Activated B cell treated with CpG ODN at 0.5 μM for 24 hours (primary cell): ENCODE data around the gene UPF3A. TPM values are rescaled to one million over a fixed set of nuclear protein-coding genes. Genes with fewer than 3 reads are reported as not detected.

Source experiments
- ATAC-seq: fragments of 200-7000 bp; cut with Tn5 transposase; one replicate; pipeline ENCODE4 v1.10.0; 2021; ENCODE audit warnings: low read depth, mild to moderate bottlenecking, moderate library complexity
- CTCF ChIA-PET: fragments of 350-600 bp; sonication (Branson Sonifier 250); formaldehyde crosslinking; loops from one replicate; lab custom pipeline; 2021; ENCODE audit warnings: antibody characterized with exemption; lab: Charles Lee
- POLR2A ChIA-PET: fragments of 350-600 bp; sonication (Branson Sonifier 250); formaldehyde crosslinking; loops from one replicate; lab custom pipeline; 2021; ENCODE audit warnings: antibody characterized with exemption; lab: Charles Lee
- DNase-seq: peaks from one replicate; pipeline ENCODE4 v3.0.0; 2022
- H3K27ac Mint-ChIP-seq: one replicate; pipeline ENCODE4 v1.8.0; 2020; ENCODE audit warnings: mixed read lengths
- H3K27me3 Mint-ChIP-seq: one replicate; pipeline ENCODE4 v1.8.0; 2021; ENCODE audit warnings: mixed read lengths
- H3K36me3 Mint-ChIP-seq: one replicate; pipeline ENCODE4 v1.8.0; 2021; ENCODE audit warnings: low read depth, mixed read lengths
- H3K4me1 Mint-ChIP-seq: one replicate; pipeline ENCODE4 v1.8.0; 2021; ENCODE audit warnings: mixed read lengths
- H3K4me3 Mint-ChIP-seq: one replicate; pipeline ENCODE4 v1.8.0; 2020; ENCODE audit warnings: mild to moderate bottlenecking, mixed read lengths
- H3K9me3 Mint-ChIP-seq: one replicate; pipeline ENCODE4 v1.8.0; 2020; ENCODE audit warnings: mixed read lengths
- intact Hi-C: fragments of 100-400 bp; cut with micrococcal nuclease; formaldehyde crosslinking; loops from one replicate; pipeline ENCODE4 v1.15.1; 2024
- total RNA-seq: library from RNA; stranded (reverse); gene quantifications from 2 replicates; pipeline ENCODE4 v1.2.3, GENCODE V29; 2022
- TF ChIP-seq, protein P1 (sequence below): fragments of 200-600 bp; IDR thresholded peaks from one replicate; pipeline ENCODE4 v1.8.0; 2022; ENCODE audit warnings: antibody characterized with exemption, mild to moderate bottlenecking

Gene UPF3A
- total RNA-seq, 1 donor from 2014 or later = 83.2 TPM

DNA sequence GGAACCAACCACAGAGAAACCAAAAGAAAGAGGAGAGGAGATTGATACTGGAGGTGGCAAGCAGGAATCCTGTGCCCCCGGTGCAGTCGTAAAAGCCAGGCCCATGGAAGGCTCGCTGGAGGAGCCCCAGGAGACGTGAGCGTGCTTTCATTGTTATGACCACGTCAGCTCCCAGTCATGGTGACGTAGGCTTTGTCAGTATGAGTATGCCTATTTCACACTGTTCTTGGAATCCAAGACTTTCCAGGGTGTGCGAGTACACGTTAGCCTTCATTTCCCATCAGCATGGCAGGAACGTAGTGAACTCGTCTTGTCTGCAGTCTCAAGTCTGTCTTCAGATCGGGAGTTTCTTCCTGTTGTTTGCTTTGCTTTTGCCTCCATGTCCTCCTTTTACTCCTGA is 17.5 kb downstream of the UPF3A start:
- POLR2A ChIA-PET = no interaction called here
- Mint-ChIP-seq H3K9me3 (no peaks in the 10 kb centered on the region), H3K27me3 (no peaks in the 10 kb centered on the region), H3K27ac (no peak overlapping the region), H3K36me3 (peaks cover 63% of the 10 kb centered on the region), H3K4me3 (no peak overlapping the region), H3K4me1 (no peaks in the 10 kb centered on the region)
- intact Hi-C loops = no loop called here
- TF ChIP-seq, protein P1, sequence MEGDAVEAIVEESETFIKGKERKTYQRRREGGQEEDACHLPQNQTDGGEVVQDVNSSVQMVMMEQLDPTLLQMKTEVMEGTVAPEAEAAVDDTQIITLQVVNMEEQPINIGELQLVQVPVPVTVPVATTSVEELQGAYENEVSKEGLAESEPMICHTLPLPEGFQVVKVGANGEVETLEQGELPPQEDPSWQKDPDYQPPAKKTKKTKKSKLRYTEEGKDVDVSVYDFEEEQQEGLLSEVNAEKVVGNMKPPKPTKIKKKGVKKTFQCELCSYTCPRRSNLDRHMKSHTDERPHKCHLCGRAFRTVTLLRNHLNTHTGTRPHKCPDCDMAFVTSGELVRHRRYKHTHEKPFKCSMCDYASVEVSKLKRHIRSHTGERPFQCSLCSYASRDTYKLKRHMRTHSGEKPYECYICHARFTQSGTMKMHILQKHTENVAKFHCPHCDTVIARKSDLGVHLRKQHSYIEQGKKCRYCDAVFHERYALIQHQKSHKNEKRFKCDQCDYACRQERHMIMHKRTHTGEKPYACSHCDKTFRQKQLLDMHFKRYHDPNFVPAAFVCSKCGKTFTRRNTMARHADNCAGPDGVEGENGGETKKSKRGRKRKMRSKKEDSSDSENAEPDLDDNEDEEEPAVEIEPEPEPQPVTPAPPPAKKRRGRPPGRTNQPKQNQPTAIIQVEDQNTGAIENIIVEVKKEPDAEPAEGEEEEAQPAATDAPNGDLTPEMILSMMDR = no peak
- ATAC-seq = no peak
- no peak for DNase-seq
- CTCF ChIA-PET = no interaction called here

- TF ChIP-seq, protein P1 = no peak
- no peaks in the 10 kb centered on the region for H3K27me3 Mint-ChIP-seq
- H3K4me1 Mint-ChIP-seq = no peaks in the 10 kb centered on the region
- no peak for ATAC-seq
- no peak overlapping the region for H3K27ac Mint-ChIP-seq
- no peaks in the 10 kb centered on the region for H3K9me3 Mint-ChIP-seq
- H3K4me3 Mint-ChIP-seq = no peak overlapping the region
- intact Hi-C loops = no loop called here
- DNase-seq = no peak
- peaks cover 63% of the 10 kb centered on the region for H3K36me3 Mint-ChIP-seq
- ChIA-PET CTCF (interaction anchor here (0.6 kb wide), 1 partner anchor 53 kb away, joined by 3 read pairs; no protein-coding TSS in a partner anchor), POLR2A (no interaction called here)
Observed at GRCh38 chr13:114299604-114300305, 18.4 kb downstream of the UPF3A start.

DNA sequence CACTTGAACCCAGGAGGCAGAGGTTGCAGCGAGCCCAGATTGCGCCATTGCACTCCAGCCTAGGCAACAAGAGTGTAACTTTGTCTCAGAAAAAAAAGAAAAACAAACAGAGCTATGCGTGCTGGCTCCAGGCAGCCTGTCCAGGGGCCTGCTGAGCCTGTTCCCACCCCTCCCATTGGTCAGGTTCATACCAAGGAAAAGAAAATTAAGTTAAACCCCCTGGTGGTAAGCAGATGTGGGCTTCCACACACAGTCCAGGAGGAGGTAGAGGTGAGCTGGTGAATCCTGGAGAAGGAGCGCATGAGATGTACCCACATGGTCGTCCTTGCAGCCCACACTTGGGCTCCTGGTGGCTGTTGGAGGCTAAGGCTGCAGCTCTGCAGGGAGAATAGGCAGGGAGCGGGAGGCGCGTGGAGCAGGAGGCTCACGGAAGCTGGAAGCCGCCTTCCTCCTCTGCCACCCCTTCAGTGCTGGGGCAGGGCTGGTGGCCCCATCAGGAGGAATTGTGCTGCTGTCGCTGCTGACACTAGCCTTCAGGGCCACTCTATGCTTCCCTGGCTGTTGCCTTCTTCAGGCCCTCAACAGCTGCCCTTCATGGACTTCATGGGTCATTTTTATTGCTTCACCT is 22.4 kb downstream of the UPF3A start:
- CTCF ChIA-PET = no interaction called here

DNA sequence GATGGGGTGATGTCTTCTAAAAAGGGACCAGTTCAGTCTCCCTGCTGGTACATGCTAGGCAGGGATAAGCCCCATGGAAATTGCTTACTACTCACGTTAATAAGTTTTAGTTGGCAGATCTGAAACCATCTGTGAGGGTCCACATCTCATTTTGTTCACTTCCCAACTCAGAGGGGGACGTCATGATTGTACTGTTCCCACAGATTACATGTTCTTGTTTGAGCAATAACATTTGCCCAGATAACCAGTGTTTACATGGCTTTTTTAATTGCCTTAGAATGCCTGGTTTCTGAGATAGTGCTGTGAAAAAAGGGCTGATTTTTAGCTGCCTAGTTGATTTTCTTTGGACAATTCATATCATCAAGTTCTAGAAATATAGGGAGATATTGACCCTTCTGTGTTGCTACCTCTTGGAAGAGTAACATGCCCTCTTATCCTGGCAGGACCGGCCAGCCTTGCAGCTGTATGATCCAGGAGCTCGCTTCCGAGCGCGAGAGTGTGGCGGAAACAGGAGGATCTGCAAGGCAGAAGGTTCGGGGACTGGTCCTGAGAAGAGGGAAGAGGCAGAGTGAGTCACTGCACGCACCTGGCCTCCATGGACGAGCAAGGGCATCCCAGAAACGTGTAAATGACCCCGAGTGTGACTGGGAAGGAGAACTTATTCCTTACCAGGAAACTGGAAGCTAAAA is 23.1 kb downstream of the UPF3A start:
- H3K4me1 Mint-ChIP-seq = no peaks in the 10 kb centered on the region
- ChIA-PET CTCF (no interaction called here), POLR2A (no interaction called here)
- no peak overlapping the region for H3K4me3 Mint-ChIP-seq
- no peaks in the 10 kb centered on the region for H3K27me3 Mint-ChIP-seq
- ATAC-seq (no peak), DNase-seq (no peak)
- TF ChIP-seq, protein P1 = no peak
- peaks cover 57% of the 10 kb centered on the region for H3K36me3 Mint-ChIP-seq
- intact Hi-C loops = no loop called here
- H3K27ac Mint-ChIP-seq = no peak overlapping the region
- no peaks in the 10 kb centered on the region for H3K9me3 Mint-ChIP-seq

More for the DNA sequence above, 22.4 kb downstream of the UPF3A start:
- Mint-ChIP-seq H3K9me3 (no peaks in the 10 kb centered on the region), H3K4me1 (no peaks in the 10 kb centered on the region), H3K27me3 (no peaks in the 10 kb centered on the region), H3K36me3 (peaks cover 64% of the 10 kb centered on the region), H3K4me3 (no peak overlapping the region), H3K27ac (no peak overlapping the region)
- DNase-seq = no peak
- intact Hi-C loops = no loop called here
- ATAC-seq = no peak
- TF ChIP-seq, protein P1 = no peak
- POLR2A ChIA-PET = no interaction called here

DNA sequence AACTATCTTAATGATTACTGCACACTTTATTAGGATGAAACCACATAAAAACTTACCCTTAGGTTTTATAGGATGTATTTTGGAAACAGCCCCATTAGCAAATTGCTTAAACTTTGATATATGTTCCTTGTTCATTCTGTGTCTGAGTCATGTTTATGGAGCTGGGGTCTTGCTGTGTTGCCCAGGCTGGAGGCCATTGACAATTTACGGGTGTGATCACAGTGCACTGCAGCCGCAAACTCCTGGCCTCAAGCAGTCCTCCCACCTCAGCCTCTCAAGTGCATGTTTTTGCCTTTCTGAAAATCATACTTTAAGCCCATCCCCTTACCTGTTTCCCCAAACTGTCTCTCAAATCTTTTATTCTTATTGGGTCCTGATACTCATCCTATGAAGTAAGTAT is 27.7 kb downstream of the UPF3A start:
- H3K27me3 Mint-ChIP-seq = no peaks in the 10 kb centered on the region
- DNase-seq (no peak), ATAC-seq (no peak)
- CTCF ChIA-PET = no interaction called here
- intact Hi-C loops = no loop called here
- peaks cover 21% of the 10 kb centered on the region for H3K4me1 Mint-ChIP-seq
- TF ChIP-seq, protein P1 = no peak
- H3K9me3 Mint-ChIP-seq = no peaks in the 10 kb centered on the region
- POLR2A ChIA-PET = no interaction called here
- no peak overlapping the region for H3K4me3 Mint-ChIP-seq
- H3K27ac Mint-ChIP-seq = no peak overlapping the region
- H3K36me3 Mint-ChIP-seq = peaks cover 27% of the 10 kb centered on the region
